GM19467 (cell line): Measurements from ENCODE around the gene GTF2IRD2.
"Not testable (repeated sequence)": the region's sequence is repeated elsewhere in the genome, so short reads cannot be mapped to it uniquely, and the experiment has no call there.

Experiments used
- ATAC-seq: cut with Tn5 transposase; IDR thresholded peaks from one replicate; pipeline ENCODE4 v1.9.1; 2021; ENCODE audit warnings: mild to moderate bottlenecking, moderate library complexity; ENCODE audit not compliant: unreplicated experiment

The GTF2IRD2 gene

DNA sequence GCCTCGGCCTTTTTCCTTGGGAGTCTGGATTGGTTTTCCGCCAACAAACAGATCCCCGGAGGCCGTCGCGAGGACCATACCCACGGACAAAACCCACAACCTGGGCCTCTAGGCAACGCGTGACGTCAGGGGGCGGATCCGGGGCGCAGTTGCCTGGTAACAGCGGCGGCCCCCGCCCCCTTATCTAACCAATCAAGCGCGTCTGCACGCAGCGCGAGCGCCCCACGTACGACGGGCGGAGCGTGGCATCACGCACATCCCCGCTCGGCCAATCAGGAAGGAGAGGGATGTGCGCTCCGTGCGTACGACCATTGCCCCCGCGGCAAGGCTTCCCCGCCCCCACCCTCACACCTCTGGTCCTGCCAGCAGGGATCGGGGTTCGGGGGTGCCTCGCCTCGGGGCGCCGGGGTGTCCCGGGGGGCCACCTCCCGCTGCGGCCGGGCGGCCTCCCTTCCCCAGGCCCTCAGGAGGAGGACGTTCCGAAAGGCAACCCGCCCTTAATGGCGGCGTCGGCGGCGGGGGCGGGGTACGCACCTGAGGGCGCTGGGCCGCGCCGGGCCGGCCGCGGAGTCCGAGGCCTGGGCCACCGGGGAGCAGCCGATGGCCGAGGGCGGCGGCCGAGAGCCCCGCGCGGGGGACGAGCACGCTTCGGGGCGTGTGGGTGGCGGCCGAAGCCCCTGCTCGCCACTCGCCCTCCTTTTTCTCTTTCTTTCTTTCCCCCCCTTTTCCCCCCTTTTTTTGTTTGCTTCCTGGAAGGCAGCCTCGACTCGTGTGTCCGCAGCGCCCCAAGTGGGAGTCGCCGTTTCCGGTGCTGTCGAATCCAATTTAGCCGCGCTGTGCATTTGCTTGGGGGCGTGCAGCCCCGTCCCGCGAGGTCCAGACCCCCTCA is at the start of gene GTF2IRD2:
GTF2IRD2 (minus strand) TSS at position 773 of the 889 bp plus-strand sequence. CDS start 15,227 bp downstream, outside the sequence.
- ATAC-seq, result peak; percentile 88

DNA sequence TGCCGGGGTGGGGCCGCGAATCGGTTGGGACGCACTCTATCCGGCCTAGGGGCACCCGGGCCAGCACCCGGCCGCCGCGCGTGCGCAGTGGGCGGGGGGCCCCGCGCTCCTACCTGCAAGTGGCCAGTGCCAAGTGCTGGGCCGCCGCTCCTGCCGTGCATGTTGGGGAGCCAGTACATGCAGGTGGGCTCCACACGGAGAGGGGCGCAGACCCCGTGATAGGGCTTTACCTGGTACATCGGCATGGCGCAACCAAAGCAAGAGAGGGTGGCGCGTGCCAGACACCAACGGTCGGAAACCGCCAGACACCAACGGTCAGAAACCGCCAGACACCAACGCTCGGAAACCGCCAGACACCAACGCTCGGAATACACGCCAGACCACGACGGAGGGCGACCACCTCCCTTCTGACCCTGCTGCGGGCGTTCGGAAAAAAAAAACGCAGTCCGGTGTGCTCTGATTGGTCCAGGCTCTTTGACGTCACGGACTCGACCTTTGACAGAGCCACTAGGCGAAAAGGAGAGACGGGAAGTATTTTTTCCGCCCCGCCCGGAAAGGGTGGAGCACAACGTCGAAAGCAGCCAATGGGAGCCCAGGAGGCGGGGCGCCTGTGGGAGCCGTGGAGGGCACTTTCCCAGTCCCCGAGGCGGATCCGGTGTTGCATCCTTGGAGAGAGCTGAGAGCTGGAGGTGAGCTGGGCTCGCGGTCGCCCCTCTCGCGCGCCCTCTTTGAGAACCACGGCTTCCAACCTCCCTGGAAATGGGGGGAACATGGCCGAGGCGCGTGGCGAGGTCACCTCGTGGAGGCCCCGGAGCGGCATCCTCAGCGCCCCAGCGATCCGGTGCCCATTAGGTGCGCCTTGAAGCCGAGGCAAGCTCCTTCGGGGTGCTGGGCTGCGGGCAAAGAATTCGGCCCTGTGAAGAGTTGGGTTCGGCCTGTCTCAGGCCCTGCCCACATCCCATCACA is 39.0 kb upstream of the GTF2IRD2 start:
- ATAC-seq, result peak; percentile 58

- ATAC-seq, result not testable (repeated sequence)
Observed at GRCh38 chr7:74889518-74890129, 38.2 kb upstream of the GTF2IRD2 start.

- not testable (repeated sequence) for ATAC-seq
Observed at GRCh38 chr7:74885295-74885694, 33.9 kb upstream of the GTF2IRD2 start.

GRCh38 chr7:74882110-74882509 is 30.7 kb upstream of the GTF2IRD2 start:
- ATAC-seq, result not testable (repeated sequence)

- ATAC-seq, result not testable (repeated sequence)
Observed at GRCh38 chr7:74874748-74875512, 23.5 kb upstream of the GTF2IRD2 start.

GRCh38 chr7:74874104-74874747 is 22.8 kb upstream of the GTF2IRD2 start:
- not testable (repeated sequence) for ATAC-seq

DNA sequence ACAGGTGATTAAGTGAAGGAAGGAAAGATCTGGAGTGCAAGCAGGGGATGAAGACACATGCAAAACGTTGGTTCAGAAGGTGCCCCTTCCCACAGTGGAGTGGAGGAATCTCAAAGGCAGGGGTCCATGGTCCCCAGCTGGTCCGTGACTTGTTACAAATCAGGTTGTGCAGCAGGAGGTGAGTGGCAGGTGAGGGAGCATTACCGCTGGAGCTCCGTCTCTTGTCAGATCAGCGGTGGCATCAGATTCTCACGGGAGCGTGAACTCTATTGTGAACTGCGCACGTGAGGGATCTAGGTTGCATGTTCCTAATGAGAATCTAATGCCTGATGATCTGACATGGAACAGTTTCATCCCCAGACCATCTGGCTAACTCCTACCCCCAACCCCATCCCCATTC is 21.1 kb upstream of the GTF2IRD2 start:
- ATAC-seq, result not testable (repeated sequence)

DNA sequence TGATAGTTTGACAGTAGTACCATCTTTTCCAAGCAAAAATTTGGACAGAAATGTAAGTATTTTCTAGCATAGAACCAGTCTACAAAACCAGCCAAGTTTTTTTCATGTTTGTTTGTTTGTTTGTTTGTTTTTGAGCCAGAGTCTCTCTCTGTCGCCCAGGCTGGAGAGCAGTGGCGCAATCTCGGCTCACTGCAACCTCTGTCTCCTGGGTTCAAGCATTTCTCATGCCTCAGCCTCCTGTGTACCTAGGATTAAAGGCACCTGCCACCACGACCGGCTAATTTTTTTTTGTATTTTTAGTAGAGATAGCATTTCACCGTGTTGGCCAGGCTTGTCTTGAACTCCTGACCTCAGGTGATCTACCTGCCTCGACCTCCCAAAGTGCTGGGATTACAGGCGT is 14.4 kb upstream of the GTF2IRD2 start:
- not testable (repeated sequence) for ATAC-seq

GRCh38 chr7:74849853-74850252 is 1.6 kb downstream of the GTF2IRD2 start:
- not testable (repeated sequence) for ATAC-seq

DNA sequence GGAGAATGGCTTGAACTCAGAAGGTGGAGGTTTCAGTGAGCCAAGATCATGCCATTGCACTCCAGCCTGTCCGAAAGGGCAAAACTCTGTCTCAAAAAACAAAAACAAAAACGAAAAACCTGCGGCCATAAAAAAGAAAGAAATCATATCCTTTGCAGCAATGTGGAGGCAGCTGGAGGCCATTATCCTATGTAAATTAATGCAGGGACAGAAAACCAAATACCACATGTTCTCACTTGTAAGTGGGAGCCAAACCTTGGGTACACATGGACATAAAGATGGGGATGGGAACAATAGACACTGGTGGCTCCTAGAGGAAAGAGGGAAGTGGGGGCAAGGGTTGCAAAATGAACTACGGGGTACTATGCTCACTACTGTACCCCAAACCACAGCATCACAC is 21.0 kb downstream of the GTF2IRD2 start:
- not testable (repeated sequence) for ATAC-seq

DNA sequence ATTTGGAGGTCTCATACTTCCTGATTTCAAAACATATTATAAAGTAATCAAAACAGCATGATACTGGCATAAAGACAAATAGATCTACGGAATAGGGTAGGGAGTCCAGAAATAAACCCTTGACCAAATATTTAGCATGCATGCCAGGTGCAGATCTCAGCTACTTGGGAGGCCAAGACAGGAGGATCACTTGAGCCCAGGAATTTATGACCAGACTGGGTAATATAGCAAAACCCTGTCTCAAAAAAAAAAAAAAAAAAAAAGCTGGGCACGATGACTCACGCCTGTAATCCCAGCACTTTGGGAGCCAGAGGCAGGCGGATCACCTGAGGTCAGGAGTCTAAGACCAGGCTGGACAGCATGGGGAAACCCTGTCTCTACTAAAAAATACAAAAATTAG is 21.4 kb downstream of the GTF2IRD2 start:
- ATAC-seq, result not testable (repeated sequence)

GRCh38 chr7:74821259-74821658 is 30.1 kb downstream of the GTF2IRD2 start:
- ATAC-seq, result not testable (repeated sequence)

GRCh38 chr7:74820146-74820805 is 31.1 kb downstream of the GTF2IRD2 start:
- ATAC-seq, result peak; percentile 74

DNA sequence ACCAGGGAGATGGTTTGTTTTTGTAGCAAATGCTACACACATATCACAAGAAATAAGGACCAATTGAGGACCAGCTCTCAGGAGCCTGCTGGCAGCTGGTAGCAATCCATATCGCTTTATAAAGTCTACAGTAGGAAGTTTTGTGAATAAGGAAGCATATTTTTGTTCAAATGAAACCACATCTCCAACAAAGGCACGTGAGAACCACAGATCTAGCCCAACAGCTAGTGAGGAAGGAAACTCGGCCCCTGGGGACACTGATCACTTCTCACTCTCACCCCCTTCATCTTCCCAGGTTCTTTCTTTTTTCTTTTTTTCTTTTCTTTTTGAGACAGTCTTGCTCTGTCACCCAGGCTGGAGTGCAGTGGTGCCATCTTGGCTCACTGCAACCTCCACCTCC is 35.5 kb downstream of the GTF2IRD2 start:
- ATAC-seq, result not testable (repeated sequence)

DNA sequence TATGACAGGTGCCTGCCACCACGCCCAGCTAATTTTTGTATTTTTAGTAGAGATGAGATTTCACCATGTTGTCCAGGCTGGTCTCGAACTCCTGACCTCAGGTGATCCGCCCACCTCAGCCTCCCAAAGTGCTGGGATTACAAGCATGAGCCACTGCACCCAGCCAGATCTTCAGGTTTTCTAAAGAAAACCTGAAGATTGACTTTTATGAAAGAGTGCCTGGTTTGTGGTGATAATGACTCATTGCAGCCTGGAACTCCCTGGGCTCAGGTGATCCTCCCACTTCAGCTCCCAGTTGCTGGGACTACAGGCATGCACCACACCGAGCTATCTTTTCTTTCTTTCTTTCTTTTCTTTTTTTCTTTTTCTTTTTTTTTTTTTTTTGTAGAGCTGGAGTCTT is 52.8 kb downstream of the GTF2IRD2 start:
- not testable (repeated sequence) for ATAC-seq

DNA sequence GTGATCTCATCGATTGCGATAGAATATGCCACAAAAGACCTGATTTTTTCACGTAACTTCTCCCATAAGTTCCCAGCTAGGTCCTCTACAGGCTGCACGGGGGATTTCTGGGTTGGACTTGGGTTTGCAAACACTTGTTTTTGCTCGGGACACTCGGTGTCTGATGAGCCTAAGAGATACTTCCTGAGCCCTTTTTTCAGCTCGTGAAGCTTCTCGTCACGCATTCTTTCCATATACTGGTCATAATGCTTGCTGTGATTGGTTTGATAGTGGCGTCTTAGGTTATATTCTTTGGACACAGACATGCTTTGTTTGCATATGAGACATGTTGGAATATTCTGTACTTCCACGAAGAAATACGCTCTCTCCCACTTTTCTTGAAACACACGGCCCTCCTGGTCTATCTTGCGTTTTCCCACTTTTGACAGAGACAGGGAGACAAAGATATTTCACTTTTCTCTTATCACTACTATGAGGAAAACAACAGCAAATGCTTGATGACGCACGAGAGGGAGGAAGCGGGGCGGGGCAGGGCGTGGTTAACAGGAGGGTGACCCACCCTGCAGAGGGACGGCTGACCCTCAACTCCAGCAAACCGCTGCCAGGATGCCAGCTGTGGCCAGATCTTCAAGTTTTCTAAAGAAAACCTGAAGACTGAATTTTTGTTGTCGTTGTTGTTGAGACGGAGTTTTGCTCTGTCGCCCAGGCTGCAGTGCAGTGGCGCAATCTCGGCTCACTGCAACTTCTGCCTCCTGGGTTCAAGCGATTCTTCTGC is 53.4 kb downstream of the GTF2IRD2 start:
- ATAC-seq, result not testable (repeated sequence)

DNA sequence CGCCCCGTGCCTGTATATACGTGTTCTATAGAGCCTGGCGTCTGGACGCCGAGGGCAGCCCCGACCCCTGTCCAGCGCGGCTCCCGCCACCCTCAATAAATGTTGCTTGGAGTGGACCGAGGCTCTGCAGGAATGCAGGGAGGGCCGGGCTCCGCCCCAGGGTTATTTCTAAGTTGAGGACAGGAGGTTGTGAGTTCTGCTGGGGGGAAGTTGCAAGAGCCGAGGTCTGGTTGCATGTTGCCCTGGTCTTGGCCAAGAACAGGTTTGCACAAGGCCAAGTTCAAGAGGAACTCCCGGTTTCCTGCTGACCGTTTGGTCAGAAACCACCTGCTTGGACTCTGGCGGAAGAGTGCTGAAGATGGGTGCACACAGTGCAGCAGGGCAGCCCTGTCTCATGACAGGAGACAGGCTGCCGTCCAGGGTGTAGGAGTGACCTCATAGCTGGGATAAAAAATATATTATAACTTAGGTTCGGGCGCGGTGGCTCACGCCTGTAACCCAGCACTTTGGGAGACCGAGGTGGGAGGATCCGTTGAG is 62.1 kb downstream of the GTF2IRD2 start:
- not testable (repeated sequence) for ATAC-seq
